CD4-positive, alpha-beta T cell treated with Interleukin-17A for 4 hours (primary cell): Measurements from ENCODE around the gene TRPV3.
"Not testable (repeated sequence)": the region's sequence is repeated elsewhere in the genome, so short reads cannot be mapped to it uniquely, and the experiment has no call there.

Source experiments
- DNase-seq: peaks from one replicate; pipeline ENCODE4 v3.0.0-alpha.2; 2020; ENCODE audit warnings: mixed read lengths

Gene TRPV3

DNA sequence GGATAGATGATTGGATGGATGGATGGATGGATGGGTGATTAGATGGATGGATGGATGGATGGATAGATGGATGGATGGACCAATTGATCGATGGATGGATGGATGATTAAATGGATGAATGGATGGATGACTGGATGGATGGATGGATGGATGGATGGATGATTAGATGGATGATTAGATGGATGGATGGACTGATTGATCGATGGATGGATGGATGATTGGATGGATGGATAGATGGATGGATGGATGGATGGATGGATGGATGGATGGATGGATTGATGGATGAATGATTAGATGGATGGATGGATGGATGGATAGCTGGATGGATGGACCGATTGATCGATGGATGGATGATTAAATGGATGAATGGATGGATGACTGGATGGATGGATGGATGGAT, 38.1 kb downstream of the TRPV3 start:
- DNase-seq: not testable (repeated sequence)

DNA sequence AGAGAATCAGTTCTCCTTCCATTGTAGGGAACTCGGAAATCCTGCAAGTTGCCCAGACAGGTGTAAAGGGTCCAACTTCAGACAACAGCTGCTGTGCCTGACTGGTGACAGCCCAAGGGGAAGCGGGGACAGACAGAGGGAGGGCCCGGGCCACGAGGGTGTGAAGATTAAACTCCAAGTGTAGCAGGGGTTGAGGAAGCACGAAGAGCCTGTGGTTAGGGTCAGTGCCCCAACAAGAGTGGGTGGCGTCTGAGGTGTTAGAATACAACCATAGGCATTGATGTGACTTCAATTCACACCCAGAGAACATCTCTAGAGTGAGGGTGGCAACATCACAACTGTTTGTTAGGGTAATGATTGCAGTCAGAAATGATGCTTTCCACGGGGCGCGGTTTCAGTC, 42.7 kb downstream of the TRPV3 start:
- no peak for DNase-seq

DNA sequence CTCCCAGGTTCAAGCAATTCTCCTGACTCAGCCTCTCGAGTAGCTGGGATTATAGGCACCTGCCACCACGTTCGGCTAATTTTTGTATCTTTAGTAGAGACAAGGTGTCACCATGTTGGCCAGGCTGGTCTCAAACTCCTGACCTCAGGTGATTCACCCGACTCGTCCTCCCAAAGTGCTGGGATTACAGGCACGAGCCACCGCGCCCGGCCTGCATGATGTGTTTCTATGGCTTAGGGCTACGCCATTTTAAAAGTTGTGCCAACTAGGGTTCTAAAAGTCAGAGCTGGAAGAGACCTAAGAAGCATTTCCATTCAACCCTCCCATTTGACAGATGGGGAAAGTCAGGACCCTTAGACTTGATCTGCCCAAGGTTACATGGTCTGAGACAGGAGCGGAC, 43.4 kb downstream of the TRPV3 start:
- not testable (repeated sequence) for DNase-seq

DNA sequence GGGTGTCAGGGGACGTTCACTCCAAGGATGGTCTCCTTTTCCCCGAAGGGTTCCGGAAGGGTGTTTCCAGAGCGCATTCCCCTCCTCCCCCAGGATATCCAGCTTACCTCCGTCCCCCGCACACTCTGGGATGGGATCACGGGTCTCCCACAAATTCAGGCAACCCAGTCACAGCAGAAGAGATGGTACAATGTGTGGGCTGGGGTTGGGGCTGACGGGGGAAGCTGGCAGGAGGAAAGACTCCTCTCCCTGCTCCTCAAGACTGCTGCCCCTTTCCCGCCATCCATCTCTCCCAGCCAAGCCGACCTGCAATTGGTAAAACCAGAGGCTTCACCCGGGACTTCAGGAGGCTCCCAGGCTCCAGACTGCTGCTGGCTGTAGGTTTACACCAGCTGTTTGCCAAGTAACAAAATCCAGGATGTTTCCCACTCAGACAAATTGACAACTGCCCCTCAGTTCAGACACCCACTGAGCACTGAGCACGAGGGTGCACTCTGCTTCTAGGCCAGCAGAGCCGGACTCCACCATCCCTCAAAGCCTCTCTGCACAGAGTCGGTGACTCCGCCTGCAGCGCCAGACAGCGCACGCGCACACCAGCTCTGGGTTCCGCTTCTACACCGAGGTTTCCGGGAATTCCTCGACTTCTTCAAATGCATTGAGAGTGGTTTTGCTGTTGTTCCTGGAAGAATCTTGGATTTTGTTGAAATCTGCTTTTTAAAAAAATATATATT, 44.1 kb downstream of the TRPV3 start:
- peak; percentile 23 for DNase-seq

DNA sequence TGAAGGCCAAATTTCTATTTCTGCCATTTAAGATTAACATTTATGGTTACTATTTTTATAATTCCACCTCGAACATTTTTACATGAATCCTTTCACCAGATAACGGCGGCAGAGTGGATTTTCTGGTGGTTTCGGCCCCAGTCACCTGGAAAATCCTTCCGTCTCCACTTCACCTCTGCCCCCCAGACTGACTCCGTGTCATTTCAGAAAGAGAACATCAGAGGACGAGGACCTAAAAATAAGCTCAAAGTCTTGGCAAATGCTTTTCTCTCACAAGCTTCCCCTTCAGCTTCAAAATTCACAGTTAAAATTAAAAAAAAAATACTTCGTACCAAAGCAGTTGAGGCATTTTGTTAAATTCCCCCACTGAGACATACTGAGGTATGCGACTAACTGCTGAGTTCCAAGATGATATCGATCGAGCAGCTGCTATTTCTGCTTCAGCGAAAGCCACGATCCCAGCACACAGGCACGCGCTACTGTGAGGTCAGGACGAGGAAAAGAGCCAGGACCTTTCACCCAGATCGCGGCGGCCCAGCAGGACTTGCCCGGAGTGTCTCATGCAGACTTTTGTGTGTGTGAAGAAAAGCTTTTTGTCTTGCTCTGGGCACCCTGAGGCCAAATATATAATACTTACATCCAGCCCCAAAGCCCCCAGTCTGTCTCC, 45.0 kb downstream of the TRPV3 start:
- DNase-seq: no peak

DNA sequence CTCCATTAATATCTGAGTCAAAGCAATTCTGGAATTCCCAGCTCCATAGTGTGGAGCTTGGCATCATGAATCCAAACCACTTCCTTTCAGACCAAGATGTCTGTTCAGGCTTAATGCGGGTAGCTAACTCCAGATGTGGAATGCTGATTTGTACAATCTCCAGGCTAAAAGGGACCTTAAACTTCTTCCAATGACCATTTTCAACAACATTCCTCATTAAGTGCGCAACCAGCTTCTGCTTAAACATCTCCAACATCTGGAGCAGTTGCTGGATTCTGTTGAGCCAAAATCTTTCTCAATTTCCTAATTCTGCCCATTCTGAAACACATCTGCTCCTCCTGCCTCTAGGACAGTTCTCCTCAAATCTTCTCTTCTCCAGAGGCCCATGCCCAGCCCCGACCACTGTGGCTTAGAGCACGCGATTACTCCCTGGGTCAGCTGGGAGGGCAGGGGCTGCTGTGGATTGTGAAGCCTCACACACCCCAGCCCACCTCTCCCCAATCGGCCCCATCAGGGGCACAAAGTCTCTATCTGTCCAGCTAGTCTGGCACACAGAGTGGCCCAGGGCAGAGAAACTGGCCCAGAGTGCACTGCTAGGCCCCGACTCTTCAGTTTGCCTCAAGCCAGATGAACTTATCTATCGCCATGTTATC, 45.6 kb downstream of the TRPV3 start:
- DNase-seq: no peak

DNA sequence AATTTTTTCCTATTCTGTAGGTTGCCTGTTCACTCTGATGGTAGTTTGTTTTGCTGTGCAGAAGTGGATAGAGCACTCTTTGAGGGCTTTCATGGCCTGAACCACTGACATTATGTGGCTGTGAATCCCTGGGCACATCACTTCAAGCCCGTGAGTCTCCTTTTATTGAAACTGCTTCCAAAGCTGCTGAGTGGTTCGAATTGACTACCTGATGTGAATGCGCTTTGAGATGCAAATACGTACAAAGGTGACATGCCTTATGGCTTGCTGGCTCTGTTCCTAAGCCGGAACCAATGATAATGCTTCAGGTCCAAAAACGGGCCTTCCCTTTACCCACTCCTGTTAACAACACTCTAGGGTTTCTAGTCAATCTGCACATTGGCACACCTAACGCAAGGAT, 47.5 kb downstream of the TRPV3 start:
- DNase-seq: no peak

DNA sequence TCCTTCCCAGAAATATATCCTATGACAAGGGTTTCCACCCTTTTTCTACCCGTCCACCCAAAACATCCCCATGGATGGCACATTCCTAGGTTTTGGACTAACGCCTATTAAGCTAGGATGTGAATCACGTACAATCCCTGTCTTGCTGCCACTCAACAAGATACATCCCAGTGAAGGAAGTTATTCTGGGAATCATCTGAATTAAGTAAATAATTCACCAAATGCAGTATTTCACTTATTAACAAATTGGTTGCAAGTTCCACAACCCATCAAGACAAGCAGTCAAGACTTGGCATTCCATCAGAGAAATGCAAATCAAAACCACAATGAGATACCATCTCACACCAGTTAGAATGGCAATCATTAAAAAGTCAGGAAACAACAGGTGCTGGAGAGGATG, 49.7 kb downstream of the TRPV3 start:
- no peak for DNase-seq

DNA sequence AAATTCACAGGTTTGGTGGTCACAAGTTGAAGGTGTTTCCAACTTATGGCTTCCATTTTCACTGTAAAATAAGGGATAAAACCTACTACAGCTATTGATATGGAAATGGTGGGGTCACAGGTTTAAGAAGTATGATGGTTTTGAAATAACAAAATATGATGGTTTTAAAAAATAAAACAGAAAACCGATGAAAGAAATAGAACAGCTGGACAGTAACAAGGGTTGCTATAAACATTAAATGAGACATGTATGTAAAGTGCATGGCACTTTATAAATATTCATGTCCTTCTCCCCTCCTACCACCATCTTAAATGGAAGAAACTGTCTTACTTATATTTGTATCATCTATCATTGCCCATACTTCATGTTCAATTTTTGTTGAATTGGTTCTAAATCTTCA, 50.5 kb downstream of the TRPV3 start:
- DNase-seq: no peak

DNA sequence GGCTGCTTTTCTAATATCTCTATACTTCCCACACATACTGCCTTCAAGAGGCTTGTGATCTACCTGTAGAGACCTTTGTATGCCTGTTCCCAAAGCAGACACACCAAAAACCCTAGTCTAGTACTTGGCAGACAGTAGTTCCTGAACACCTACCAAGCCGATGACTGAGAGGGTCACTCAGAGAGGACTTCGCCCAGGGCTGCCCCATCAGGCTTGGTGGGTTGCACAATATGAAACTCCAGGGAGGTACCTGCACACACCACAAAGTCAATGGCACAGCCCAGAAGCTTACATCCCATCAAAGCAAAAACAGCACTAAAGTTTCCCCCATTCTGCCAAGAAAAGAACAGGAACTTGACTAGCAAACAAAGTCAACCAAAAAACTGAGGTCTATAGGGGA, 51.6 kb downstream of the TRPV3 start:
- no peak for DNase-seq

DNA sequence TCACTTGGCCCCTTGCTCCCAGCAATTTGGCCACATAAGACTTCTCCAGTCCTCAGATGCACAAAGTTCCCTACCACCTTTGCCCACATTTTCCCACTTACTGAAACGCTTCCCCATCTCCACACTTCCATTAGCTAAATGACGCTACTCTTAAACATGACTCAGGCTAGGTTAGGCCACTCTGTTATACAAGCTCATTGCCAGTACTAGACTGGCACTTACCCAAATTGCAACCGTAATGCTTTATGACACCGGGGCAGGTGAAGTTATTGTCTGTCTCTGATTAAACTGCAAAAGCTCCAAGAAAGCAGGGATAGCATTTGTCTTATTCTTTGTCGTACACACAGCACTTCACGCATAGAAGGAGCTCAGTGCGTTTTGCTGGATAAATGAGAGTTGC, 52.6 kb downstream of the TRPV3 start:
- DNase-seq: no peak

DNA sequence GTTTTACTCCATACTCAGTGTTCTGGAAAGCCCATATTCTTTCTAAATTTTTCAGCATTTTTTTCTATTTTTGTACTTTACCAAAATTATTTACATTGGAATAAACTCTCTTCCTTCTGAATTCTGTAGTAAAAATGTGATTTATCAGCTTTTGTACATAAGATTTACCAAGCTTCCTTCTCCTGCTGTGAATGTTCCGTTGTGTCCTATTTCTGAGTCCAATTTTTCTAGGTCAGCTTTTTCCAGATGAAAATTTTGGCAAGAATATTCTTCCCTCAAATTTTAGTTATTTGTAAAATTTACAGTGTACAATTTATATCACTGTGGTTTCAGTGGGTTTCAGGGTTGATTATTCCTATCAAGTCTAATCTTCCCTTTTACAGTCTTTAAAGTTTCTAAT, 54.3 kb downstream of the TRPV3 start:
- DNase-seq: no peak

DNA sequence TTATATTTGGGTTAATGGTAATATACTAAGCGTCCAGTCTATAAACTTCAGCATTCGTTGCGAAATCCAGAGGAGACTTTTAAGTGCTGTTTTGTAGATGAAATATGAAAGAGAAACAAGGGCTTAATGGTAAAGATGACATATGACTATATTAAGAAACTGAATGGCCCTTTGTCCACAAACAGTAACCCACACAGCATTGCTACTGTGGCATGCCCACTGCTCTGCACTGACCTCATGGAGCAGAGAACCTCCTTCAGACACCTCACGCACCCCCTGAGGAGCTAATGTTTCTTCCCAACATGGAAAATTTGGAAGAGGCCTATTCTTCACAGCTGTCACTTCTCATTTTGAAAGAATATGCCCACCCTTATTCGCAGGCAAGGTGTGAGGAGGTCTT, 55.1 kb downstream of the TRPV3 start:
- DNase-seq: no peak

DNA sequence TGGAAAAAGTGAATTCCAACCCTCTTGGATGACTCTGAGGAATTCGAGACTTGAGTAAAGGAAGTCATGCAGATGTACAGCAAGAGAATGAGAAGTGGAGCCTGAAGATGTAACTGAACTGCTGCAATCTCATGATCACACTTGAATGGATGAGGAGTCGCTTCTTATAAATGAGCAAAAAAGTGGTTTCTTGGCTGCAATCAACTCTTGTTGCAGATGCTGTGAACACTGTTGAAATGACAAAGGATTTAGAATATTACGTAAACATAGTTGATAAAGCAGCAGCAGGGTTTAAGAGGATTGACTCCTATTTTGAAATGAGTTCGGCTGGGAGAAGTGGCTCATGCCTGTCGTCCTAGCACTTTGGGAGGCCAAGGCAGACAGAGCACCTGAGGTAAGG, 56.3 kb downstream of the TRPV3 start:
- no peak for DNase-seq

DNA sequence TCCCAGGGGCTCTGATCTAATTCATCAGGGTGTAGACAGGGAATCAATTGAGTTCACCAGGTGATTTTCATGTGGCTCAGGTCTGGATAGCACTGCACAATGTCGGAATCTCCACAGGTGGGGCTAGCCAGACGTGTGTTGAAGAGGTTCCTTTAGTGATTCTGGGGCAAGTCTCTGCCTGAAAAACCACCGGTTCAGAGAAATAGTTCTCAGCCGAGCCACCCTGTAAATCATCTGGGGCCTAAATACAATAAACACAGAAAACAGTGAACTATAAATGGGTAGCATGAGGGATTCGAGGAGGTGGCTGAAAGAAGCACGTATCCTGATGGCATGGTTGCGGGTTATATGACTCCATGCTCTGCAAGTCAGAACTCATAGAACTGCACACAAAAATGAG, 60.5 kb downstream of the TRPV3 start:
- DNase-seq: no peak

DNA sequence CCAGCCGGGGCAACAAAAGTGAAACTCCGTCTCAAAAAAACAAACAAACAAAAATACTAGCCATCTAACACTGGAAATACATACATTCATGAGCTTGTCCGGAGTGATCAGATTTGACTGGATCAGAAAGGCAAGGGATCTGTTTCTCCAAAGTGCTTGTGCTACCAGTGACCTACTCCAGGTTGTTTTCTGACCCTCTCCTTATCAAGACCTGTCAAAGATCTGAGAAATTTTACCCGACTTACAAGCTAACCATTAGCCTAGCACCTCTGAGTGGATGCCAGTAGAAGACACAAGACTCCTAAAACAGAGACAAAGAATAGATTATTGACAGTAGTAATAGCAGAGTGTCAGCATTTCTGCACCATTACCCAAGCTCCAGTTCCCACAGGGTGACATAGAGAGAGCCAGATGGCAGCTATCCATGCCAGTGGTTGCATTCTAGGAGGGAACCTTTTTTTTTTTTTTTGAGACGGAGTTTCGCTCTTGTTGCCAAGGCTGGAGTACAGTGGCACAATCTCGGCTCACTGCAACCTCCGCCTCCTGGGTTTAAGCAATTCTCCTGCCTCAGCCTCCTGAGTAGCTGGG, 72.0 kb downstream of the TRPV3 start:
- DNase-seq: no peak

DNA sequence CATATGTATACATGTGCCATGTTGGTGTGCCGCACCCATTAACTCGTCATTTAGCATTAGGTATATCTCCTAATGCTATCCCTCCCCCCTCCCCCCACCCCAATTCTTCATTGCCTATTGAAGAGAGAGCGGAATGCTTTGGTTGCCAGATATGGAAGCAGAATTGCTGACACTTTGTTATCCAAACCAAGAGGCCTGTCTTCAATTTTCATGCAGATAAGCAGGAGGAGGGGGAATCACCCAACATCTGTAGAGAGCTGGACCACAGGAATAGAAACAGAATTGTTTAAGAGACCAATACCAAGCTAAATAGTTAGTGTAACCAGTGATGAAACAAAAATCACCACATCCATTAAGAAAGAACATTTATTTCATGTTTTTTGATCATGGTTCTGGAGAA, 74.8 kb downstream of the TRPV3 start:
- DNase-seq: no peak

DNA sequence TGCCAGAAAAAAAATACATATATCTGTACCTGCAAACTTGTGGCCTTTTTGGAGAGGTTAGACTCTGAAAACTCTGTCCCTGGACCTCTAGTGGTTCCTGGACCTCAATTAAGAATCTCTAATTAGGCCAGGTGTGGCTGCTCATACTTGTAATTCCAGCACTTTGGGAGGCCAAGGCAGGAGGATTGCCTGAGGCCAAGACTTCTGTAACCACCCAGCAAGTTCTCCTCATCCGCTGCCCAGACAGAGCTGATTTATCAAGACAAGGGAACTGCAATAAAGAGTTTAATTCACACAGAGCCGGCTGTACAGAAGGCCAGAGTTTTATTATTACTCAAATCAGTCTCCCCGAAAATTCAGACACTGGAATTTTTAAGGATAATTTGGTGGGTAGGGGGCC, 77.6 kb downstream of the TRPV3 start:
- DNase-seq: no peak

DNA sequence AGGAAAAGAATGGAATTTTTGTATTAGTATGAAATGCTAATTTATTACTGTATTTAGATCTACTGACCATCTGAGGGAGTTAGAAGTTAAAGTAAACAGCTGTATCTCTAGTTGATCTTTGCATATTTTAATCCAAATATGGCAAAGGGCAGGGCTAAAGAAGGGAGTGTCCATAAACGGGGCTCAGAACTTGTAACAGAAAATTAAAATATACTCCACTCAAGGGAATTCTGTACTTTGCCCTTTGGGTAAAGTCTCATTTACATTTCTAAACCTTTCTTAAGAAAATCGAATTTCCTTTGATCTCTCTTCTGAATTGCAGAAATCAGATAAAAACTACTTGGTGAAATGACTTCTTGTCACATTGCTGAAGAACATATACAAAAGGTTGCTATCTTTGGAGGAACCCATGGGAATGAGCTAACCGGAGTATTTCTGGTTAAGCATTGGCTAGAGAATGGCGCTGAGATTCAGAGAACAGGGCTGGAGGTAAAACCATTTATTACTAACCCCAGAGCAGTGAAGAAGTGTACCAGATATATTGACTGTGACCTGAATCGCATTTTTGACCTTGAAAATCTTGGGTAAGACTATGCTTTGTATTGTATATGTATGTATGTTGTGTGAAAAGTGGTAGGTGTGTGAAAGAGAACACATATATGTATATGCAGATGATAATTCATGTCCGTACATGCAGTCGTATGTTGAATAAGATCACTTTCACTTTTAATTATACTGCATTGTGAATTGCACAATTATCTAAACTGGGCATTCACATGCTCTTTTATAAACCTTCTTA, 81.6 kb downstream of the TRPV3 start, which contains the start of gene ASPA:
Gene ASPA, plus strand, starts transcription at position 186 of the 799 bp plus-strand sequence. Its CDS starts 163 bp downstream, at position 349.
- DNase-seq: no peak

DNA sequence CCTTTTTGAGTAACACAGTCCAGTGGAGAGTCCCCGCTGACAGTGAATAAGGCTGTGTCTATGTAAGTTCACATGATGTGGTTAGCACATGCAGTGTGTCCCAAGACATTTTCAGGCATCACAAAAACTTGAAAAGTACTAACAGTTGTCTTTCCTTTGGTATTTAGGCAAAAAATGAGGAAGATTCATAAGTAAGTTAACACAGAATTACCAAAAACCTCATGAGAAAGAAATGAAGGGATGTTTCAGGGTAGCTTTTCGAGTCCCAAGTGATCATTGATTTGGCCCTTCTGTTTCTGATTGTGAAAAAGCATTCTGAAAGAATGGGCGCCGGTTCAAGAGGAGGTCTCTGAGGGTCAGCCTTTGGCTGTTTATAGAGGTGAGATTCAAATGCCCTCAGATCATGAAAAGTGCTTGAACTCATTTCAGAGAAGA, 82.3 kb downstream of the TRPV3 start:
- DNase-seq: no peak

DNA sequence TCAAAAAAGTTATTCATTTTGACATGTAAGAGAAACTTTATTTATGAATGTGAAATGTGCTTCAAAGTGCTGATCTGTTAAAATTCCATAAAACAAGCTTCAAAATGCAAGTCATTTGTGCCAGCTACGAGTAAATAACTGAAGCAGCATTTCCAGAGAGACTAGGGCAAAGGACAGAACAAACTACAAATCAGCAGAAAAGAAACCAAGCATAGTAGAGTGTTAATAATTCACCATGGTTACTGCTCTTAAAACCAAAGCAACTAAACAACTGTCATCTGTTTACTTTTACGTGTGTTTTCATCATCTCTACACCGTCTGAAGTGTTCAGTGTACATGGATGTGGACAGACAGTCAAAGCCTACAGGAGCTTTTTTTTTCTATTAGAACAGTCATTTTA, 83.4 kb downstream of the TRPV3 start:
- no peak for DNase-seq

DNA sequence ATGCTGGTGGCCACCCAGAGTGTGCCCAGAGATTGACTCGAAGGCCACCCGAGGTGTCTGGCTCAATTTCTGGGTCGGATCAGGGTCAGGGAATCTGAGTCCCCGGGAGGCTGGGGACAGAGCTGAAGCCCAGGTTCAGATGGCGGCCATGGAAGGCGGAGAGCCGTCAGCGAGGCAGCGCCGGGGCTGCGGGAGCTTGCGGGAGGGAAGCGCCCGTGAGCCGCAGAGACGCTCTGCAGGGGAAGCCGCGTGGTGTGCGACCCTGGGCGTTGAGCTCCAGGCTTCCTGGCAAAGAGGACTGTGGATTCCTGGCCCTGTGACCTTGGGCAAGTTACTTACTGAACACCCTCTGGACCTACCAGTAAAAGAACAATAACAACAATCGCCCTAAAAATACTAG, 85.5 kb downstream of the TRPV3 start:
- no peak for DNase-seq

DNA sequence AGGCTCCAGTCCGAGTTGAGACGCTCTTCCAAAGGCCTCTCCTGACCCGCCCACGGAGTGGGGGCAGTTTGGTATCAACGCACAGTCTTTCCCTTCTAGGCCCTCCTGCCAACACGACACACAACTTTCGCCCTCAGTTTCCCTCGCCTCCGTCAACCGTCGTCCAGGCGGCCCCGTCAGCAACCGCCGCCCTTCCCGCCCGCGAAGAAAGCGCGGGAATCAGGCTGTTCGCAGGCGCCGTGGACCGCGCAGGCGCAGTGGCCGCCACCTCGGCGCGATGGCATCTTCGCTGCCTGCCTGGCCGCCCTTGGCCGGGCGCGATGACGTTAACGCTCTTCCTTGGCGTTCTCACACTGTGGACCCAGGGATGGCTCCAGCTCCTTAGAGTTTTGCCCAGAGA, 86.0 kb downstream of the TRPV3 start, which contains the start of gene SPATA22:
Gene SPATA22, minus strand, starts transcription at position 221 of the 400 bp plus-strand sequence. CDS start 2,494 bp downstream, outside the sequence.
- DNase-seq: no peak
